HL-60 (cell line): ENCODE results near the gene TUT4.

Experiments used
- DNase-seq, 2 experiments: peaks; one replicate each; pipeline ENCODE4 v3.0.0-alpha.2; 2010 to 2020; ENCODE audit warnings: low read depth in 1 of 2, low spot score in 1 of 2
- H3K27ac ChIP-seq: fragments of 250-450 bp; sonication (Bioruptor Pico); replicated peaks from 2 replicates; pipeline ENCODE4 v1.5.1; 2020; ENCODE audit warnings: mild to moderate bottlenecking, moderate library complexity
- H3K27me3 ChIP-seq: fragments of 250-450 bp; sonication (Bioruptor Pico); 2 replicates; pipeline ENCODE4 v1.5.1; 2021; ENCODE audit warnings: mild to moderate bottlenecking, moderate library complexity; ENCODE audit not compliant: insufficient read depth, poor library complexity, severe bottlenecking
- H3K4me3 ChIP-seq: replicated peaks from 2 replicates; pipeline ENCODE4 v1.5.1; 2011; ENCODE audit warnings: mild to moderate bottlenecking, control low read depth, low read length; ENCODE audit not compliant: insufficient read depth
- CTCF ChIP-seq: IDR thresholded peaks from one replicate; pipeline ENCODE4 v1.5.1; 2011; ENCODE audit warnings: low read length, control low read depth, inconsistent platforms; ENCODE audit not compliant: insufficient read depth
- GABPA ChIP-seq: IDR thresholded peaks from 2 replicates; pipeline ENCODE4 v1.6.1; 2012; ENCODE audit warnings: low read depth
- POLR2AphosphoS5 ChIP-seq: IDR thresholded peaks from 2 replicates; pipeline ENCODE4 v1.6.1; 2012; ENCODE audit warnings: low read depth
- REST ChIP-seq: IDR thresholded peaks from 2 replicates; pipeline ENCODE4 v1.6.1; 2012; ENCODE audit warnings: low read depth; ENCODE audit not compliant: insufficient replicate concordance
- SPI1 ChIP-seq: IDR thresholded peaks from 2 replicates; pipeline ENCODE4 v1.6.1; 2012; ENCODE audit warnings: low read depth, mild to moderate bottlenecking, borderline replicate concordance
- long read RNA-seq: library from polyadenylated mRNA; unstranded; transcript quantifications from one replicate; pipeline ENCODE4 v2.0.0, GENCODE V29; 2020

TUT4 gene
- long read RNA-seq, full-length matches to known transcripts: 1 of 56 reads
- long read RNA-seq, partial matches to known transcripts: 41 of 56 reads
- long read RNA-seq, other reads (novel, unspliced or antisense): 14 of 56 reads

- peak; percentile 60 to 79 for DNase-seq
- H3K4me3 ChIP-seq: peak within 1 kb of the TSS; percentile 87
- peak; percentile 18 for TF ChIP-seq REST
- TF ChIP-seq GABPA: no peak
- peak; percentile 45; the same call in 1 of the 2 replicates for TF ChIP-seq POLR2AphosphoS5
- peak within 1 kb of the TSS; percentile 81 for H3K27ac ChIP-seq
- H3K27me3 ChIP-seq: no peaks in the 10 kb centered on the region
Measured at GRCh38 chr1:52552505-52553361, at the start of gene TUT4. TSS of gene TUT4 (minus strand) at chr1:52553092. CDS start at chr1:52526280, 26,812 bp downstream.

- Histone ChIP-seq H3K27me3 (no peaks in the 10 kb centered on the region), H3K4me3 (no peak within 1 kb of the TSS), H3K27ac (no peak within 1 kb of the TSS)
- DNase-seq: no peak
- TF ChIP-seq SPI1 (no peak), POLR2AphosphoS5 (no peak), GABPA (no peak), CTCF (no peak), REST (no peak)
Measured at GRCh38 chr1:52601991-52602855, 49.3 kb upstream of the TUT4 start, which contains the start of gene GPX7. TSS of gene GPX7 (plus strand) at chr1:52602371. CDS start at chr1:52602410, 39 bp downstream.

- H3K27ac ChIP-seq: no peak overlapping the region
- no peak for TF ChIP-seq REST
- no peak for TF ChIP-seq POLR2AphosphoS5
- no peak for TF ChIP-seq SPI1
- TF ChIP-seq CTCF: no peak
- no peak for TF ChIP-seq GABPA
- DNase-seq: no peak
- H3K4me3 ChIP-seq: no peak overlapping the region
- H3K27me3 ChIP-seq: no peaks in the 10 kb centered on the region
Measured at GRCh38 chr1:52601519-52601918, 48.6 kb upstream of the TUT4 start.
